Measurements from ENCODE around the gene DELE1.
A peak's percentile ranks its signal among the peaks of the same experiment; 100 is the strongest.

DELE1 gene, protein sequence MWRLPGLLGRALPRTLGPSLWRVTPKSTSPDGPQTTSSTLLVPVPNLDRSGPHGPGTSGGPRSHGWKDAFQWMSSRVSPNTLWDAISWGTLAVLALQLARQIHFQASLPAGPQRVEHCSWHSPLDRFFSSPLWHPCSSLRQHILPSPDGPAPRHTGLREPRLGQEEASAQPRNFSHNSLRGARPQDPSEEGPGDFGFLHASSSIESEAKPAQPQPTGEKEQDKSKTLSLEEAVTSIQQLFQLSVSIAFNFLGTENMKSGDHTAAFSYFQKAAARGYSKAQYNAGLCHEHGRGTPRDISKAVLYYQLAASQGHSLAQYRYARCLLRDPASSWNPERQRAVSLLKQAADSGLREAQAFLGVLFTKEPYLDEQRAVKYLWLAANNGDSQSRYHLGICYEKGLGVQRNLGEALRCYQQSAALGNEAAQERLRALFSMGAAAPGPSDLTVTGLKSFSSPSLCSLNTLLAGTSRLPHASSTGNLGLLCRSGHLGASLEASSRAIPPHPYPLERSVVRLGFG

DNA sequence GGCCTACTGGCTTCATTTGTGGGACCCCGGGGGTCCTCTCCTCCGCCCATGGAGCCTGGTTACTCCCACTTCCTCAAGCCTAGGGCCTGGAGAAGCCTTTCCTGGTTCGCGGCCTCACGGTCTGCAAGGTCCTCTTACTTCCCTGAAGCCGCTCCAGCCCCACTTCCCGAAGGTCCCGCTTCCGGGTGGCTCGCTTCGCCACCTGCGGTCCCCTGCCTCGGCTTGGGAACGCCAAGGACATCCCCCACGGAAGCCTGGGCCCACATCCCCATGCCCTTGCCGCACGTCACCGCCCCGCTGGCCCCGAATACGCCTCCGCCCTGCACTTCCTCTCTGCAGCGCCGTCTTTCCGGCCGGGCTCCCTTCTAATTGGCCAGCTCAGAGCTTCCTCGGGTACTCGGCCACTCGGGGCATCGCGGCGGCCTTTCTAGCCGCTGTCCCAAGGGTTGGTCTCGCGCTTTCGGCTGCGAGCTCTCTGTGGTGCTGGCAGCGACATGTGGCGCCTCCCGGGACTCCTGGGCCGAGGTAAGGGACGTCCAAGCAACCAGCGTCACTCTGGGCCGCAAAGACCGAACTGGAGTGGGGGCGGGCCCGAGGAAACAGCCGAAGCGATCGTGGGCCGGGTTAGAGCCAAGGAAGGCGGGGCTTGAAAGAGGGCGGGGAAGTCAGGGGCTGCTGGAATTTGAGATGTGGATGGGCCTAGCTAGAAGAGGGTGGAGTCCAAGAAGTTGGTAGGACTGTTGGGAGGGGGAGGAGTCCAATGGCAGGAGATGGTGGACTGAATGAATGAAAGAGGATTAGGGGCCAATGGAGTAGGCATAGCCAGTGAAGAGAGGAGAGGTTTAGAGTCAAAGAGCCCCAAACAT is at the start of gene DELE1:
Gene DELE1 (plus strand): TSS at position 424 of the 866 bp plus-strand sequence. CDS start 71 bp downstream, at position 495.
- Histone ChIP-seq H3K27me3 (ENCODE audit: insufficient read depth, low read length) (no peaks in the 10 kb centered on the region), H3K36me3 (ENCODE audit: insufficient read depth, low read depth, low read length) (peaks cover 35% of the 10 kb centered on the region), H3K9me3 (ENCODE audit: insufficient read depth, low read depth, low read length) (no peaks in the 10 kb centered on the region), H3K27ac (ENCODE audit: low read length) (peak within 1 kb of the TSS; percentile 83), H3K4me1 (ENCODE audit: insufficient read depth, low read length) (0 out of 2 replicates have a peak, but pooled peaks cover 2% of the 10 kb centered on the region), H3K4me3 (ENCODE audit: low read length) (peak within 1 kb of the TSS; percentile 86), H3K9ac (ENCODE audit: low read depth, low read length) (peak within 1 kb of the TSS; percentile 87)

DNA sequence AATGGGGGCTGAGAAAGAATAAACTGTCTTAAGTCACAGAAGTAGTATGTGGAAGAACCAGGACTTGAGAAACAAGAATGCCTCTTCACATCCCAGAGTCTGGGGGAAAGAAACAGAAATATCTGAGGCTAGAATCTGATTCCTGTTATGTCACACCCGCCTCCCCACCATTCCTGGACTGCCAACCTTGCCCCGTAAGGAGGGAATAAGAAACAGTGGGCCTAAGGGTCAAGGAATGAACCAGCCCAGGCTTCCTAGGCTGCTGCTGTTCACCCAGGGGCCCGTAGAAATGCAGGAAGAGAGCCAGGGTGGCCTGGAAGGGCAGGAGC is 49.8 kb upstream of the DELE1 start:
- peaks cover 15% of the 10 kb centered on the region for H3K36me3 ChIP-seq (ENCODE audit: insufficient read depth, low read depth, low read length)
- H3K27ac ChIP-seq (ENCODE audit: low read length) = no peak overlapping the region
- H3K9me3 ChIP-seq (ENCODE audit: insufficient read depth, low read depth, low read length) = no peaks in the 10 kb centered on the region
- H3K4me3 ChIP-seq (ENCODE audit: low read length) = no peak overlapping the region; the same call in 1 of the 2 replicates
- H3K4me1 ChIP-seq (ENCODE audit: insufficient read depth, low read length) = peaks cover 44% of the 10 kb centered on the region
- H3K9ac ChIP-seq (ENCODE audit: low read depth, low read length) = peak overlapping the region; percentile 93
- peaks cover 27% of the 10 kb centered on the region for H3K27me3 ChIP-seq (ENCODE audit: insufficient read depth, low read length)

DNA sequence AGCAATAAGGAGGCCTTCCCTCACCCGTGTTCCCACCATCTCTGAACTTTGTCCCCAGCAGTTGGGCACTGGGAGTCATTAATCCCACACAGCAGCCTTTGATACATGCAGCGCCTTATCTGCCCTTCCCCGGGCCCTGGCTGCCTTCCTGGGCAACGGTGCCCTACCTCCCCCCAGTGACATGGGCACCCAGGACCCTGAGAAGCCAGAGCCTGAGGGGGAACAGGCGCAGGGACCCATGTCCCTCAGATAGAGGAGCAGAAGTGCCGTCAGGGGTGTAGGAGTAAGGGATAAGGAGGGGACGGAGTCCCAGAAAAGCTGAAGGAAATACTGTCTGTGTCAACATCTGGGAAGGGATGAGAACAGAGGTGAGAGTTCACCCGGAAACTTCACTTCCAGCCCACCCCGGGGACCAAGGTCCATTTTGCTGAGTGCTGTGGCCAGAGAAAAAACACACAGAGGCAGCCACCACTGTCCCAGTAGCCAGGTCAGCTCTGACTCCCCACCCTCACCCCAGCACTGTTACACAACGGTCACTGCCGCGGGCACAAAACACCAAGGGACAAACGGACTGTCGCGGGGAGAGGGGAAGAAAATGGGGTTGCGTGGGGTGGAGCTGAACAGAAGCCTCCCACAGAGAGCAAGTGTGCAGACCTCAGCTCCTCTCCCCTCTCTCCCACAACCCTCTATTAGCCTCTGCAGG is 49.3 kb upstream of the DELE1 start:
- Histone ChIP-seq H3K9ac (ENCODE audit: low read depth, low read length) (peak overlapping the region; percentile 93), H3K27me3 (ENCODE audit: insufficient read depth, low read length) (peaks cover 29% of the 10 kb centered on the region), H3K36me3 (ENCODE audit: insufficient read depth, low read depth, low read length) (peaks cover 10% of the 10 kb centered on the region; the same call in 1 of the 2 replicates), H3K4me1 (ENCODE audit: insufficient read depth, low read length) (peaks cover 46% of the 10 kb centered on the region), H3K4me3 (ENCODE audit: low read length) (peak overlapping the region; percentile 83; the same call in 1 of the 2 replicates), H3K27ac (ENCODE audit: low read length) (no peak overlapping the region), H3K9me3 (ENCODE audit: insufficient read depth, low read depth, low read length) (no peaks in the 10 kb centered on the region)

DNA sequence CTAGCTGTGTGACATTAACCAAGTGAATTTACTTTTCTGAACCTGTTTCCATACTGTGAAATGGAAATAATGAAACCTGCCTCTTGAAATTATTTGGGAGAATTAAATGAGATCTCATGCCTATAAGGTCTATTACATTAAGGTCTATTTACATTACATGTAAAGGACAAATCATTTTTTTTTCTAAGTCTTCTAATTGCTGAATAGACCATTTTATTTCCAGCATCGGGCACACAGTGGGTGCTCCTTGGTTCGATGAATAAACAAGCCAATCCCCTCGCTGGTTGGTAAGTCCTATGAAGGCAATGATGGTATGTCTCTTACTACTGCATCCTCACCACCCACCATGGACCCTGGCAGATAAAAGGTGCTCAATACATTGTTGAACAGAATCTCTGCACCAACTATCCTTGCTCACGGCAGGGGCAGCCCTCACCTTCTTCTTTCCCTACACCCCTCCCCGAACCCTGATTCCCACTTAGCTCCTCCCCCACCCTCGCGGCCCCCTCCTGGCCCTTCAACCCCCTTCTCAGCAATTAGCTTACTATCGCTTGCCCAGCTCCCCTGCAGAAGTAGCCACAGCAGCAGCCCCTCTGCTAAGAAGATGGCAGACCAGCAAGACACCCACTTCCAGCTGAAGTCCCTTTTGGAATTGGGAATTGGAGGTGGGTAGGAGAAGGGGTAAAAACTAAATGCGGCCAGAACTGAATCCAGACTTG is 48.5 kb upstream of the DELE1 start:
- H3K4me3 ChIP-seq (ENCODE audit: low read length) = peak overlapping the region; percentile 83
- peaks cover 48% of the 10 kb centered on the region for H3K4me1 ChIP-seq (ENCODE audit: insufficient read depth, low read length)
- H3K9me3 ChIP-seq (ENCODE audit: insufficient read depth, low read depth, low read length) = no peaks in the 10 kb centered on the region
- peaks cover 9% of the 10 kb centered on the region; the same call in 1 of the 2 replicates for H3K36me3 ChIP-seq (ENCODE audit: insufficient read depth, low read depth, low read length)
- H3K9ac ChIP-seq (ENCODE audit: low read depth, low read length) = peak overlapping the region; percentile 93
- H3K27ac ChIP-seq (ENCODE audit: low read length) = no peak overlapping the region
- peaks cover 37% of the 10 kb centered on the region for H3K27me3 ChIP-seq (ENCODE audit: insufficient read depth, low read length)

DNA sequence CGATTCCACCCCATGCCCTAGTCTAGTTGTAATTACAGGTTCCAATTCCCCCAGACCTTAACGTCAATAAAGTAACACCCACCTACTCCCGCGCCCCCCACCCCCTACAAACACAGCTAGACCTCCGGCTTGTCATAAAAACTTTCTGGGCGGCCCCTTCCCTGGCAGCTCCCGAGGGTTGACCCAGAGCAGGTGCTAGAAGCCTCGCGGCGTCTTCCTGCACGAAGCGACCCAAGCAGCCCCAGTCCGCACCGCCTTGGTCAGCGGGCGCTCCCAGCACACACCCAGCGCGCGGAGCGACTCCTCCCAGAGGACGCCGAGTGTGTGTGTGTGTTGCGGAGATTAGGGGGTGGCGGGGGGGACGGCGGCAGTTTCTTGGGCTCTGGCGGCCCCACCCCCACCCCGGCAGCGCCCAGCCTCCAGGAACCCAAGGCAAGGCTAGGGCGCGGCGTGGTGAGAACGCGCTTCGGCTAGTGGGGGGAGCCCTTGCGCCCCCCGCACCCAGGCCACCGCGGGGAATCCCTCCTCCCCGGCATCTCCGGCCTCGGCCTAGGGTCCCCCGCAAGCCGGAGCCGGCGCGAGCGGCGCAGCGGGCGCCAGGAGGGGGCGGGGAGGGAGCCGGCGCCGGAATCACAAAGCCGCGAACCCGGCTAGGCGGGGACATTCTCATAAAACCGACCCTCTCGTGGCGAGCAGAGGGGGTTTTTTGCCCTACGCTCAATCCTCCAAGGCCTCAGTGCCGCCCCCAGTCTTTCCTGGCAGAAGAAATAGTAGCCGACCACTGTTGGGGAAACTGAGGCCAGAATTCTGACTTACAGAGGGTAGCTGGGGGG is 47.7 kb upstream of the DELE1 start:
- H3K4me3 ChIP-seq (ENCODE audit: low read length) = peak overlapping the region; percentile 83
- peaks cover 7% of the 10 kb centered on the region; the same call in 1 of the 2 replicates for H3K36me3 ChIP-seq (ENCODE audit: insufficient read depth, low read depth, low read length)
- peak overlapping the region; percentile 93 for H3K9ac ChIP-seq (ENCODE audit: low read depth, low read length)
- H3K27ac ChIP-seq (ENCODE audit: low read length) = peak overlapping the region; percentile 84
- H3K9me3 ChIP-seq (ENCODE audit: insufficient read depth, low read depth, low read length) = no peaks in the 10 kb centered on the region
- peaks cover 48% of the 10 kb centered on the region for H3K4me1 ChIP-seq (ENCODE audit: insufficient read depth, low read length)
- peaks cover 45% of the 10 kb centered on the region for H3K27me3 ChIP-seq (ENCODE audit: insufficient read depth, low read length)

DNA sequence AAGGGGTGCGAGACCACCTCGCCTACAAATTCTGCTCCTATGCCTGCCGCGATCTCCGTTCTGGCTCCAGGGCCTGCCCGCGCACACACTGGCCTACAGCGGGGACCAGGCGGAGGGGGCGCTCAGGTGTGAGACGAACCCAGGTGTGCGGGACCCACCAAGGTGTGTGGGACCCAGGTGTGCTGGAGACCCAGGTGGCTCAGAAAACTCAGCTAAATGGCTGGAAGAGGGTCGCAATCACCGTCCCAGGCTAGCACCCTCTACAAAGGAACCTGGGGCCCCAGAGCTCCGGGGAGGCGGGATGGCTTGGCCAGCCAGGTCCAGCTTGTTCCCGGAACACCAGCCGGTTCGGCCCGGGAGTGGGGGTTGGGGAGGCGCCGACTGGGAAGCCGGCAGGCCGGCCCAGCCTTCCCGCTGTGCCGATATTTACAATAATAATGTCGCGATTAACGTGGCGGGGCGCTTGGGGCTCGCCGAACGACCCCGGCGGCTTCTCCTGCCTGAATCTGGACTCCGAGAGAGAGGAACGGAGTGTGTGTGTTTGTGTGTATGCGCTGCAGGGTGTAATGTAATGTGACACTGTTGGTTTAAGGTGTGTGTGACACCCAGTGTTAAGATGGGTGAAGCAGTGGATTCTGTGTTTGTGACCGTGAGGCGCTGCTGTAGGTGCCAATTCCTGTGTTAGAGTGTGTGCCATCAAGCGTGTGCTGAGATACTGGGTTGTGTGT is 46.9 kb upstream of the DELE1 start:
- Histone ChIP-seq H3K9me3 (ENCODE audit: insufficient read depth, low read depth, low read length) (no peaks in the 10 kb centered on the region), H3K4me1 (ENCODE audit: insufficient read depth, low read length) (peaks cover 49% of the 10 kb centered on the region), H3K27me3 (ENCODE audit: insufficient read depth, low read length) (peaks cover 47% of the 10 kb centered on the region), H3K4me3 (ENCODE audit: low read length) (peak overlapping the region; percentile 83), H3K9ac (ENCODE audit: low read depth, low read length) (peak overlapping the region; percentile 93), H3K27ac (ENCODE audit: low read length) (peak overlapping the region; percentile 84), H3K36me3 (ENCODE audit: insufficient read depth, low read depth, low read length) (no peaks in the 10 kb centered on the region)

DNA sequence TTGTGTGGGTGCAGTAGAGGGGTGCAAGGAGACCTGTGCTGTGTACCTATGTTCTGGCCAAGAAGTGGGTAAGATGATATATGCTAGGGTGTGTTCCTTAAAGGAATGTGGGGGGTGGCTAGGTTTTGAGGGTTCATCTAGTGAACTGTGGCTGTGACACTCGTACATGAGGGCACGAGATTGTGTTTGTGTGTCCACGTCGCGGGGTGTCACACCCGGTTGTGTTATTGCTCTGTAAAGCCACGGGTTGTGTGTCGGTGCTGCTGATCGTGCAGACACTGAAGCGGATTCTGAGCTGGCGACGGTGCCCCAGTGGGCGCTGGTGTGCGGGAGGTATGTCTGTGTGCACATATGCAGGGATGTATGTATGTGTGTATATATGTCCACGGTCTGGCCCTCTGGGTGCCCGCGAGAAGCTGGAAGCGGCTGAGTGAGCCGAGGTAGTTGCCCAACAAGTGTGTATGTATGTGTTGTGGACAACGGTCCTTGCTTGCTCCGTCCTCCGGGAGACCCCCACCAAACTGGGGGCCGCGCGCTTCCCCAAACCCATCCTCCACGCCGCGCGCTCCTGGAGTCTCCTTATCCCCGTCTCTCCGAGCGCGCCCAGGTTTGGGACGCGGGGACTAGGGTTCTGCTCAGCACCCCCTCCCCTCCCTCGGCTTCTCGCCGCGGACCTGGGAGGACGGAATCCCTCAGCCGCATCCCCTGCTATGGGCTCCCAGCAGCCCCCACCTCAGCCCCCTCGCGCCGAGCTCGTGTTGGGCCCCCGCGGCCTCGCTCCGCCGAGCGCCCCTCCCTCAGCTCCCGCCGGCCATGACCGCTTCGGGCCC is 46.1 kb upstream of the DELE1 start:
- Histone ChIP-seq H3K27ac (ENCODE audit: low read length) (peak overlapping the region; percentile 84), H3K9ac (ENCODE audit: low read depth, low read length) (peak overlapping the region; percentile 93; the same call in 1 of the 2 replicates), H3K9me3 (ENCODE audit: insufficient read depth, low read depth, low read length) (no peaks in the 10 kb centered on the region), H3K27me3 (ENCODE audit: insufficient read depth, low read length) (peaks cover 47% of the 10 kb centered on the region), H3K4me3 (ENCODE audit: low read length) (peak overlapping the region; percentile 83), H3K4me1 (ENCODE audit: insufficient read depth, low read length) (peaks cover 50% of the 10 kb centered on the region), H3K36me3 (ENCODE audit: insufficient read depth, low read depth, low read length) (no peaks in the 10 kb centered on the region)

DNA sequence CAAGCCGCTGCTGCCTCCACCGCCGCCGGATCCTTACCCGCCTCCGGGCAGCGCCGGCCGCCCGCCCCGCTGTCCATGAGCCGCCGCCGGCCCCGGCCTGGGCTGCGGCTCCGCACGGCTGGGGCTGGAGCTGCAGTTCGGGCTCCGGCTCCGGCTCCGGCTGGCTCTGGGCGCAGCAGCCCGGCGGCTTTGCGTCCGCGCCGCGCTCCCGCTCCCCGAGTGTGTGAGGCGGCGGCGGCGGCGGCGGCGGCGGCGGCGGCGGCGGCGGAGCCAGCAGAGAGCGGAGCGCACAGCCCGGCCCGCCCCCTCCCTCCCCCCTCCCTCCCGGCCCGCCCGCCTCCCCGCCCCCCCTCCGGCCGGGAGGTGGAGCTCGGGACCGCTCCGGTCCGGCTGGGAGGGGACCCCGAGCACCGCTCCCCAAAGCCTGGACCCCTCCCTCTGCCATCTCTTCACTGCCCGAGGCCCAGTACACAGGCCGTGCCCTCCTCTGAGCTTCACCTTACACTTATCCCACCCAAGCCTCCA is 45.4 kb upstream of the DELE1 start, which contains the start of gene PCDH1:
Gene PCDH1 (minus strand): TSS at position 225 of the 525 bp plus-strand sequence. CDS start 148 bp downstream, at position 77.
- Histone ChIP-seq H3K36me3 (ENCODE audit: insufficient read depth, low read depth, low read length) (no peaks in the 10 kb centered on the region), H3K27me3 (ENCODE audit: insufficient read depth, low read length) (peaks cover 47% of the 10 kb centered on the region), H3K27ac (ENCODE audit: low read length) (peak within 1 kb of the TSS; percentile 84), H3K4me1 (ENCODE audit: insufficient read depth, low read length) (peaks cover 52% of the 10 kb centered on the region), H3K9me3 (ENCODE audit: insufficient read depth, low read depth, low read length) (no peaks in the 10 kb centered on the region), H3K4me3 (ENCODE audit: low read length) (peak within 1 kb of the TSS; percentile 83), H3K9ac (ENCODE audit: low read depth, low read length) (peak within 1 kb of the TSS; percentile 93; the same call in 1 of the 2 replicates)
